Activated CD8-positive, alpha-beta memory T cell treated with anti-CD3 and anti-CD28 coated beads, Interleukin-2, amount 50 U/mL, for 24 hours (primary cell): ENCODE results near the gene AKT2.

Experiments used
- DNase-seq: peaks from one replicate; pipeline ENCODE4 v3.0.0-alpha.2; 2020; ENCODE audit errors: extremely low read depth

The AKT2 gene

GRCh38 chr19:40190891-40191835, 94.0 kb downstream of the AKT2 start, which contains the start of gene MAP3K10:
TSS of gene MAP3K10 (plus strand) at chr19:40191426. CDS start at chr19:40192032, 606 bp downstream.
- peak; percentile 37 for DNase-seq

DNA sequence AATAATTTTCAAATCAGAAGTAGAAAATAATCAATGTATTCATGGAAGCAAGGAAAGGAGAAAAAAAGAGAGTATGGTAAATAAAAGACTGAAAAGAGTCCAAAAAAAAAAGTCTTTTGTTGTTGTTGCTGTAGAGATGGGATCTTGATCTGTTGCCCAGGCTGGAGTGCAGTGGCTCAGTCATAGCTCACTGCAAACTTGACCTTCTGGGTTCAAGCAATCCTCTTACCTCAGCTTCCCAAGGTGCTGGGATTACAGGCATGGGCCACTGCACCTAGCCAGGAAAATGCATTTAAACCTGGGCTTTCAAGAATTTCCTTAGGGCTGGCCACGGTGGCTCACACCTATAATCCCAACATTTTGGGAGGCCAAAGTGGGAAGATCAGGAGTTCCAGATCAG, 100.9 kb downstream of the AKT2 start:
- DNase-seq = no peak
